Liver (tissue), 9 donors: ENCODE results near the gene ADSS2. TPM values are rescaled to one million over a fixed set of nuclear protein-coding genes. Genes with fewer than 3 reads are reported as not detected.

Experiments
- DNase-seq: peaks from one replicate; pipeline ENCODE4 v3.0.0-alpha.2; 2017; ENCODE audit warnings: low spot score
- H3K27ac ChIP-seq, 2 donors: one replicate each; pipeline ENCODE4 v1.7.0; 2013; ENCODE audit warnings: inconsistent platforms in 2 of 2, low read length in 2 of 2, control low read depth in 1 of 2, low read depth in 1 of 2, mild to moderate bottlenecking in 1 of 2
- H3K27me3 ChIP-seq, 4 donors: one replicate each; pipeline versions ENCODE4 v1.6.1 to v1.7.0; 2013; ENCODE audit warnings: low read length in 3 of 4, inconsistent platforms in 1 of 4, mild to moderate bottlenecking in 1 of 4, moderate library complexity in 1 of 4; ENCODE audit not compliant: control insufficient read depth in 4 of 4, insufficient read depth in 4 of 4
- H3K36me3 ChIP-seq, 4 donors: one replicate each; pipeline versions ENCODE4 v1.6.1 to v1.7.0; 2013; ENCODE audit warnings: low read length in 3 of 4, mild to moderate bottlenecking in 3 of 4, low read depth in 1 of 4, moderate library complexity in 1 of 4; ENCODE audit not compliant: control insufficient read depth in 4 of 4, insufficient read depth in 3 of 4
- H3K4me1 ChIP-seq, 4 donors: one replicate each; pipeline versions ENCODE4 v1.6.1 to v1.7.0; 2013; ENCODE audit warnings: low read length in 3 of 4, mild to moderate bottlenecking in 3 of 4, moderate library complexity in 1 of 4; ENCODE audit not compliant: control insufficient read depth in 4 of 4, insufficient read depth in 4 of 4
- H3K4me3 ChIP-seq, 3 donors: one replicate each; pipeline versions ENCODE4 v1.6.1 to v1.7.0; 2013; ENCODE audit warnings: low read length in 3 of 3, control low read depth in 1 of 3, low read depth in 1 of 3, mild to moderate bottlenecking in 1 of 3
- H3K9ac ChIP-seq, 2 donors: one replicate each; pipeline ENCODE4 v1.7.0; 2013; ENCODE audit warnings: low read length in 2 of 2, mild to moderate bottlenecking in 2 of 2, moderate library complexity in 2 of 2, control low read depth in 1 of 2, low read depth in 1 of 2
- H3K9me3 ChIP-seq, 4 donors: one replicate each; pipeline versions ENCODE4 v1.6.1 to v1.7.0; 2013; ENCODE audit warnings: low read length in 3 of 4; ENCODE audit not compliant: control insufficient read depth in 4 of 4
- ATF3 ChIP-seq: IDR thresholded peaks from 2 replicates; pipeline ENCODE4 v1.6.1; 2016; ENCODE audit warnings: antibody characterized with exemption
- EGR1 ChIP-seq, 2 donors: IDR thresholded peaks; 2 replicates each; pipeline ENCODE4 v1.6.1; 2016 to 2018; ENCODE audit warnings: antibody characterized with exemption in 2 of 2, low read depth in 2 of 2
- FOXA2 ChIP-seq: IDR thresholded peaks from 2 replicates; pipeline ENCODE4 v1.6.1; 2016; ENCODE audit warnings: antibody characterized with exemption
- HNF4G ChIP-seq: IDR thresholded peaks from 2 replicates; pipeline ENCODE4 v1.6.1; 2016; ENCODE audit warnings: antibody characterized with exemption
- MAX ChIP-seq: IDR thresholded peaks from 2 replicates; pipeline ENCODE4 v1.6.1; 2016; ENCODE audit warnings: antibody characterized with exemption
- NR2F2 ChIP-seq: IDR thresholded peaks from 2 replicates; pipeline ENCODE4 v1.6.1; 2016; ENCODE audit warnings: antibody characterized with exemption
- RAD21 ChIP-seq, 2 donors: IDR thresholded peaks; 2 replicates each; pipeline ENCODE4 v1.6.1; 2016; ENCODE audit warnings: antibody characterized with exemption in 2 of 2, mild to moderate bottlenecking in 2 of 2
- REST ChIP-seq: IDR thresholded peaks from 2 replicates; pipeline ENCODE4 v1.6.1; 2016; ENCODE audit warnings: antibody characterized with exemption, mild to moderate bottlenecking
- RXRA ChIP-seq, 2 donors: IDR thresholded peaks; 2 replicates each; pipeline ENCODE4 v1.6.1; 2017 to 2018; ENCODE audit warnings: antibody characterized with exemption in 2 of 2, mild to moderate bottlenecking in 1 of 2
- SP1 ChIP-seq: IDR thresholded peaks from 2 replicates; pipeline ENCODE4 v1.6.1; 2018; ENCODE audit warnings: antibody characterized with exemption, mild to moderate bottlenecking
- TAF1 ChIP-seq: conservative IDR thresholded peaks from 2 replicates; pipeline ENCODE4 v1.6.1; 2016; ENCODE audit warnings: antibody characterized with exemption, mild to moderate bottlenecking
- YY1 ChIP-seq: IDR thresholded peaks from 2 replicates; pipeline ENCODE4 v1.6.1; 2016; ENCODE audit warnings: antibody characterized with exemption, mild to moderate bottlenecking
- WGBS: extraction: QIAGEN DNeasy Blood & Tissue Kit; methylation state at CpG from one replicate; pipeline ENCODE4 v1.1.7; 2013; 5-methylcytosine and 5-hydroxymethylcytosine counted together
- polyA plus RNA-seq, 2 donors: library from polyadenylated mRNA; stranded (reverse) in 1 of 2; unstranded in 1 of 2; fragments of 200-250 nt in 1 of 2; fragments of >200 nt in 1 of 2; fragmentation: Nextera tagmentation in 1 of 2; extraction: Ambion mirVana in 1 of 2; gene quantifications; one replicate each; pipeline versions ENCODE4 v1.2.1 to v1.2.3, GENCODE V29; 2013 to 2015
- total RNA-seq, 2 donors: library from RNA; depleted of rRNA; stranded (reverse); fragments of >200 nt; gene quantifications; one replicate each; pipeline ENCODE4 v1.2.3, GENCODE V29; 2014
- donor health status: healthy.
- donor health status: healthy.
- donor health status: healthy.
- donor health status: healthy.
- donor health status: healthy.

ADSS2 gene
- total and polyA plus RNA-seq, 4 donors, result 7.3 to 17.3 (median 12.6) TPM

GRCh38 chr1:244458781-244459180, 7.1 kb upstream of the ADSS2 start (continued):
- no peak for TF ChIP-seq REST
- no peak for TF ChIP-seq NR2F2
- TF ChIP-seq EGR1 (IDR thresholded peaks at IDR 0.05; ENCODE audit: low read depth in 2 of 2), result no peak

GRCh38 chr1:244456586-244456985, 4.9 kb upstream of the ADSS2 start:
- H3K27ac ChIP-seq, result no peak overlapping the region
- no peak overlapping the region for H3K9ac ChIP-seq
- DNase-seq, result no peak
- WGBS, result 93% methylated on average over 1 of the region's 1 CpG
- H3K4me1 ChIP-seq, result peaks cover 3 to 13% (median 7%) of the 10 kb centered on the region in 4 donors
- H3K9me3 ChIP-seq, result no peaks in the 10 kb centered on the region
- no peaks in the 10 kb centered on the region for H3K27me3 ChIP-seq
- H3K36me3 ChIP-seq, result no peaks in the 10 kb centered on the region
- no peak overlapping the region for H3K4me3 ChIP-seq
- no peak for TF ChIP-seq TAF1
- no peak for TF ChIP-seq NR2F2
- no peak for TF ChIP-seq HNF4G
- TF ChIP-seq RXRA (IDR thresholded peaks at IDR 0.05), result no peak
- no peak for TF ChIP-seq SP1
- no peak for TF ChIP-seq FOXA2
- TF ChIP-seq YY1, result no peak

GRCh38 chr1:244454412-244454811, 2.7 kb upstream of the ADSS2 start:
- H3K9ac ChIP-seq, result no peak overlapping the region
- no peaks in the 10 kb centered on the region for H3K9me3 ChIP-seq
- no peaks in the 10 kb centered on the region for H3K36me3 ChIP-seq
- TF ChIP-seq HNF4G, result no peak
- TF ChIP-seq RAD21 (IDR thresholded peaks at IDR 0.05), result no peak
- no peak for TF ChIP-seq NR2F2
- TF ChIP-seq ATF3, result no peak
- no peak for TF ChIP-seq YY1
- no peak for TF ChIP-seq MAX
- H3K4me3 ChIP-seq, result no peak overlapping the region
- WGBS, result 69% methylated on average over 6 of the region's 6 CpGs
- no peak for DNase-seq
- H3K27ac ChIP-seq, result no peak overlapping the region
- H3K4me1 ChIP-seq, result peaks cover 0 to 18% (median 11%) of the 10 kb centered on the region in 4 donors
- H3K27me3 ChIP-seq, result no peaks in the 10 kb centered on the region
